HK-2 (cell line): ENCODE data around the gene TMEM247.
"Not testable (repeated sequence)": the region's sequence is repeated elsewhere in the genome, so short reads cannot be mapped to it uniquely, and the experiment has no call there.

ENCODE experiments used
- DNase-seq: peaks from one replicate; pipeline ENCODE4 v3.0.0-alpha.2; 2018; ENCODE audit not compliant: unreplicated experiment

Gene TMEM247

DNA sequence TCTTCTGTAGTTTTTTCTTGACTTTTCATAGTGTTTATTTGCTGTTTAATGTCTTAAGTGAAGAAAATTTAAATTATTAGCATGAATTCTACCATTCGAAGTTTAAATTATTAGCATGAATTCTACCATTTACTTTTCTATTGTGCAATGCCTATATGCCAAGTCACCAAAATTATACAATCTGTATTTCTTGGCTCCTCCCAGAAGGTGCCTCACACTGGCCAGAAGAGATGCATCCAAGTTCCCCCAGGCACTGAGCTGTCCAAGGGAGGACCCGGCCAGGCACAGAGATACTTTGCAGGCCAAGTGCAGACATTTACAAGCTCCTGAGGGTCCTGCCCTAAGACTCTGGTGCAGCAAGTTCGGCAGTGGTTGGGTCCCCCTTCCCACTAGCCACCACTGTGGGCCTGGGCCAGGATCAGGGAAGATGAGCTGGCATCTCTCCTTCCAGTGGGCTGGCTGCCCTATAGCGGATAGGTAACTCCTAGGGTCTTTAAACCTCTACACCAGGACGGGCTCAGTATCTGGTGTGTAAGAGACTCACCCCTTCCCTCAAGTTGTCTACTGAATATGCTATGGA, 31.3 kb downstream of the TMEM247 start:
- DNase-seq = no peak

DNA sequence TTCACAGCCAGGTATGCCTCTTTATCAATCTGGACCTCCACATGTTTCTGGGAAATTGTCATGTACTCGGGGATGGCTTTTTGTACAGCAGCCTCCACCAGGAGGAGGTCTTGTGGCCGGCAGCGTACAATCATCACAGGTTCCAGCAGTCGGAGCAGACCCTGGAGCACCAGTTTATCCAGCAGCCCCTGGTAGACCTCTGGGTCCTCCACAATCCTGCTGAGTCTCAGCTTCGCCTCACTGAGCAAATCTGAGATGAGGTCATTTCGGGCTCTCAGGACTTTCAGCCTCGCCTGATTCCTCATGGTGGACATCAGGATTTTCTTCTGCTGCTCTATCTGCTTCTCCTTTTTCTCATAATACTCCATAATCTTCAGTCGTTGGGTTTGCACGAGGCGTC, 32.8 kb downstream of the TMEM247 start:
- no peak for DNase-seq

DNA sequence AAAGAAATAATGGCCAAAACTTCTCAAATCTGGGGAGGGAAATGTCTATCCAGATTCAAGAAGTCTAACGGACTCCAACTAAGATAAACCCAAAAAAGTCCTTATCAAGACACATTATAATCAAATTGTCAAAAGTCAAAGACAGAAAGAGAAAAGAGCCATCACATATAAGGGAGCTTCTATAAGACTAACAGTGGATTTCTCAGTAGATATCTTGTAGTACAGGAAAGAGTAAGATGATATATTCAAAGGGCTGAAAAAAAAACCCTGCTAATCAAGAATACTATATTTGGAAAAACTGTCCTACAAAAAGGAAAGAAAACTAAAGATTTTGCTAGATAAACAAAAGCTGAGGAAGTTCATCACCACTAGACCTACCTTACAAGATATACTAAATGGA, 35.4 kb downstream of the TMEM247 start:
- DNase-seq = no peak

GRCh38 chr2:46517485-46517884, 38.1 kb downstream of the TMEM247 start:
- DNase-seq = no peak

DNA sequence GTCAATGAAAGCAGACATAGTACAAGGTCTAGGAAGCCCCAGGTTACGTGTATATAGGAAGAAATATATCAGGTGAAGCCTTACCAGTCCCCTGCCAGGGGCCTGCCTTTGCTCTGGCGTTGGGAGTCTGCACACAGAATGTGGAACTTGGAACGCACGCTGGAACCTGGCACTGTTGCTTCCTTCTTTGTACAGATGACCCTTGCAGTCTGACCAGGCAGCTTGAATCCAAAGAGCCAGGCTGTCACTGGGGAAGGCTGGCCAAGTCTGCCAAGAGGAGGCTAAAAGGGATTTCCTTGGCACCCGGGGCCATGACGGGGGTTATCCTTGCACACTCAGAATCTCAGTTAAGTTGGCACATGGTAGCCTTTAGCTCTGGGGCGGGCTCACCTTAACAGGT, 39.5 kb downstream of the TMEM247 start:
- DNase-seq = no peak

DNA sequence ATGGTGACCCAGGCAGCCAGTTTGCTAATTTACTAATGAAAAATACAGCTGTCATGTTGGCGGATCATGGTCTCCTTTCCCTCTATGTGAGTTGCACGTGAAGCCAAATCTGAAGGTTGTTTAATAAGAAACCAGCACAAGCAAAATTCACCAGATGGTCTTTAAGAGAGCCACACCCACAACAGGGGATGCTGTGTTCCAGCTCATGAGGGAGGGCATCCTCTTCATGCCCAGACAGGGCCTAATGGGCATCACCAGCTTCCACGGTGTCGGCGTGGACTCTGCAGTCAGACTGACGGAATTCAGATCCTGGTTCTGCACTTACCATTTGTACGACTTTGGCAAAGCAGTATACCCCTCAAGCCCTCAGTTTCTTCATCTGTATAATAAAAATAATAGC, 39.9 kb downstream of the TMEM247 start:
- DNase-seq = no peak

GRCh38 chr2:46520130-46520711, 40.9 kb downstream of the TMEM247 start:
- DNase-seq = no peak

DNA sequence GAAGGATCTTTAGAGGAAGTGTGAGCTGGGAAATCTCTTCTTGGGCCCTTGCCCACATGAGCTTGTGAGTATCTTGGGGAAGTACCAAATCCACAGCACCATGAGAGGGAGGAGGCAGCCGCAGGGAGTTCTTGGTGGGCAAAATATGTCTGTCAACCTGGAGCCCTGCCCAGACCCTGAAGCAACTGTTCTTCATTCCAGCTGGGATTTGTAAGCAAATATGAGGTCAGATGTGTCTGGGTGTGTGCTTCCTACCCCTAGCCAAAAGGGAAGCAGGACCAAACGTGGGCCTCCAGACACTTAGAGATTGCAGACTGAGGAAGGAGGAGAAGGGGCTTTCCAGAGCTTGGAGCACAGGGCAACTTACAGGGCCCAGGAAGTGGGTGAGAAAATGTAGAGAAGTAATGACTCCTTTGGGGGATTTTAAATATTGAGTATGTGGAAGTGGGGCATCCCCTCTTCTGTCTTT, 41.9 kb downstream of the TMEM247 start:
- no peak for DNase-seq

DNA sequence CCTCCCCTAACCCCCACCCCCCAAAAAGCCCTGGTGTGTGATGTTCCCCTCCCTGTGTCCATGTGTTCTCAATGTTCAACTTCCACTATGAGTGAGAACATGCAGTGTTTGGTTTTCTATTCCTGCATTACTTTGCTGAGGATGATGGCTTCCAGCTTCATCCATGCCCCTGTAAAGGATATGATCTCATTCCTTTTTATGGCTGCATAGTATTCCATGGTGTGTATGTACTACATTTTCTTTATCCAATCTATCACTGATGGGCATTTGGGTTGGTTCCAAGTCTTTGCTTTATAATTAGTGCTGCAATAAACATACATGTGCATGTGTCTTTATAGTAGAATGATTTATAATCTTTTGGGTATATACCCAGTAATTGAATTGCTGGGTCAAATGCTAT, 43.0 kb downstream of the TMEM247 start:
- DNase-seq = not testable (repeated sequence)

DNA sequence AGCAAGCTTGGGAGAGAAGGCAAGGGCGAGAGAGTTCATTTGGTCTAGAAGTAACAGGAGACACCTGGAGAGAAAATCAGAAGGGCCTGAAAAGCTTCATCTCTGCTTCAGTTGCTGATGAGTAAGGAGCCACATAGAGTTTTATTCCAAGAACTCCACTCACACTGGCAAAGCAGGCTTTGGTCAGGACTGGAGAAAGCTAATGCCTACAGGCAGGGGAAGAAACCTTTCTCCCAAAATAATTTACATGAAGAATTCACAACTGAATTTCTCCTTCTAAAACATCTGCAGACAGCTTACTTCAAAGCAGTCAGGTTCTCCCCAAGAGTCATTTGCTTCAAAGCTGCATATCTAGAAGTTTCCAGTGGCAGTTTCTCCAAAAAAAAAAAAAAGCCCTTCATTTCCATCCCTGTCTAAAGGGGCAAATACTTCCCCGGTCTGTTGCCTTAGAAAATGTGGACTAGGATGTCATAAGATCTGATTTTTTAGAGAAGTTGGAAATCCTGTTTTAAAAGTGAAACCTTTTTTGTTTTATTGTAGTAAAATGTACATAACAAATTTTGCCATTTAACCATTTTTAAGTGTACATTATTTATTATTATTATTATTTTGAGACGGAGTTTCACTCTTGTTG, 46.3 kb downstream of the TMEM247 start:
- no peak for DNase-seq

DNA sequence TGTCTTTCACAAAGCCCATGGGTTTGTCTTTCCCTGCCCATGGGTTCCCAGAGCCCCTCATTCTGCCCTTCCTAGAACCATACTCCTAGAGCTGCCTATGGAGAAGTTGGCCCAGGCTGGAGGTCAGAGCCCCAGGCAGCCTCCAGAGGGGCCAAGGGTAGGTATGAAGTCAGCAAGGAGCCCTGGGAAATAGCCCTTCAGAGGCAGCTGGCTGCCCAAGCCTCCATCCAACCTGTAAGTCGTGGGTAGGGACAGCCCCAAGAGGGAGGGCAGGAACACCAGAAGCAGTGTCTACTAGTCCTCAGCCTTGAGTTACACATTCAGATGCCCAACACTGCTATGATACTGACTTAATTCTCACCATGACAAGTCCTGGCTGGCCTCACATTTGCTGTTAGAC, 49.5 kb downstream of the TMEM247 start:
- DNase-seq = no peak

DNA sequence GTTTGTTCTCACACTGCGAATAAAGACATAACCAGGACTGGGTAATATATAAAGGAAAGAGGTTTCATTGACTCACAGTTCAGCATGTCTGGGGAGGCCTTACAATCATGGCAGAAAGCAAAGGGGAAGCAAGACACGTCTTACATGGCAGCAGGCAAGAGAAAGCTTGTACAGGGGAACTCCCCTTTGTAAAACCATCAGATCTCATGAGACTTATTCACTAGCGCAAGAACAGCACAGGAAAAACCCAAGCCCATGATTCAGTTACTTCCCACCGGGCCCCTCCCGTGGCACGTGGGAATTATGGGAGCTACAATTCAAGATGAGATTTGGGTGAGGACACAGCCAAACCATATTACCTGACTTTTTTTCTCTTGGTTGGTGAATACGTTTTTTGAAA, 51.3 kb downstream of the TMEM247 start:
- DNase-seq = no peak

DNA sequence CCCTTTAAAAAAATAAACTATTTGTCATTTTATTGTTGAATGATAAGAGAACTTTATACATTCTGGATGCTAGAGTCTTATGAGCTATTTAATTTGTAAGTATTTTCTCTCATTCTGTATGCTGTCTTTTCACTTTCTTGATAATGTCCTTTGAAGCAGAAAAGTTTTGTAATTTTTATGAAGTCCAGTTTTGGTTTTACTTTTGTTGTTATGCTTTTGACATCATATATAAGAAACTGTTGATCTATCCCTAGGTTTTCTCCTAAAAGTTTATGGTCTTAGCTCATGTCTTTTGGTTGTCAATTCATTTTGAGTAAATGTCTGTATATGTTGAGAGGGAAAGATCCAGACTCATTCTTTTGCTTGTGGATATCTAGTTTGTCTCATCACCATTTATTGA, 52.5 kb downstream of the TMEM247 start:
- DNase-seq = no peak
